Brain pericyte (primary cell): Measurements from ENCODE around the gene PALM.
"Not testable (repeated sequence)": the region's sequence is repeated elsewhere in the genome, so short reads cannot be mapped to it uniquely, and the experiment has no call there.

Experiments
- DNase-seq: peaks from one replicate; pipeline ENCODE4 v3.0.0-alpha.2; 2012; ENCODE audit warnings: low read depth, low spot score

The PALM gene

GRCh38 chr19:732148-733069 is 23.7 kb downstream of the PALM start:
- DNase-seq, result no peak

- DNase-seq, result no peak
Measured at GRCh38 chr19:734716-735115, 26.0 kb downstream of the PALM start.

DNA sequence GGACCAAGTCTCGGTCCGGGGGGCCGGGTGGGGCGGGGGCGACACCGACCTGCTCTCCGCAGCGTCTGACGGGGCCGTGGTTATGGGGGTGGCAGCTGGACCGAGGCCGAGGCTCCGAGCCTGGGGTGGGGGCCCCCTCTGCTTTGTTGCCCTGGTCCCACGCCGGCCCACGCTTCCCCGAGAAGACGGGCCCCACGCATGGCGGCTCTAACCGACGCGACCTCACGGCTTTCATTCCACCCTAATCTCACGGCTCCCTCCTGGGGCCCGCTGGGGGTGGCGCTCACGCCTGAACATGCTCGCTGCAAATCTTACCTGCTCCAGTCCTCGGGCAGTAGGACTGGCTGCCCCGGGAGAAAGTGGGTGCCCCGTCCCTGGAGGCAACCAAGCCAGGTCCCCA is 27.4 kb downstream of the PALM start:
- no peak for DNase-seq

DNA sequence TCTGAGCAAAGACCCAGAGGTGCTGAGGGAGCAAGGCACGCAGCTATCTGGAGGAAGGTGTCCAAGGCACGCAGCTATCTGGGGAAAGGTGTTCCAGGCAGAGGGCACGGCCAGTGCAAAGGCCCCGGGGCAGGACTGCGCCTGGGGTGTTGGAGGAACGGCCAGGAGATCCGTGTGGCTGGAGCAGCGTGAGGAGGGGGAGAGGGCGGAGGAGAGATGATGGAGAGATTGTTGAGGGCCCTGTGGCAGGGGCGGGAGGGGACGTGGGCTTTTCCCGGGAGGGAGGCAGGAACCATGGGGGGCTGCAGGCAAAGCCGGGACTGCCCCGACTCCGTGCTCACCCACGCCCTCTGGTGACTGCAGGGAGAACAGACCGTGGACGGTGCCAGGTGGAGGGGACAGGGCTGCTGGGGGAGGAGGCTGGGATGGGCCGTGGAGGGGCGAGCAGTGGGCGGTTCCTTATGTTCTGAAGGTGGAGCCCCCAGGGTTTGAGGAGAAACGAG is 28.9 kb downstream of the PALM start:
- DNase-seq, result no peak

- no peak for DNase-seq
Measured at GRCh38 chr19:738509-739128, 29.9 kb downstream of the PALM start.

DNA sequence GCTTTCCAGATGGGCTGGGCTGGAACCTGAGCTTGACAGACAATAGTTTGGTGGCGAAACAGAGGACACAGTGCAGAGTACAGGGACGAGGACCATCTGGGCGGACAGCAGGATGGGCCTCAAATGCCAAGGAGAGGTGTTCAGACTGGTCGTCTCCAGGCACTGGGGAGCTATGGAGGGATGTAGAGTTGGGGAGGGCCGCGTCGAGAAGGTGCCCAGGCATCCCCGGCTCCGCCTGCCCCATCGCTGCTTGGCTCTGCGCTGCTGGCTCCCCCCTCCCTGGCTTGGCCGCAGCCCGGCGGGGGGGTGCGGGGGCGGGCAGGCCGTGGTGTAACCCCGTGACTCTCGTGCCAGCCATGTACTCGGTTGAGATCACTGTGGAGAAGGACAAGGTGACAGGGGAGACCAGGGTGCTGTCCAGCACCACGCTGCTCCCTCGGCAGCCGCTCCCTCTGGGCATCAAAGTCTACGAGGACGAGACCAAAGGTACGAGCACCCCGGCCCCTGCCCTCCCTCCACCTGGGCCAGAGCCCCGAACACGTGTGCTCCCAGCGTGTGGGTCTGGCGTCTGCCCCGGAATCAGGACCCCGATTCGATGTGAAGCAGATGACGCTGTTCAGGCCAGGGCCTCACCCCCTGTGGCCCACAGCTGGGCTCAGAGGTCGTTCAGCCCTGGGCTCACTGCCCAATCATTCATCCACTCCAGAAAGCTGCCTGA is 31.4 kb downstream of the PALM start:
- no peak for DNase-seq

DNA sequence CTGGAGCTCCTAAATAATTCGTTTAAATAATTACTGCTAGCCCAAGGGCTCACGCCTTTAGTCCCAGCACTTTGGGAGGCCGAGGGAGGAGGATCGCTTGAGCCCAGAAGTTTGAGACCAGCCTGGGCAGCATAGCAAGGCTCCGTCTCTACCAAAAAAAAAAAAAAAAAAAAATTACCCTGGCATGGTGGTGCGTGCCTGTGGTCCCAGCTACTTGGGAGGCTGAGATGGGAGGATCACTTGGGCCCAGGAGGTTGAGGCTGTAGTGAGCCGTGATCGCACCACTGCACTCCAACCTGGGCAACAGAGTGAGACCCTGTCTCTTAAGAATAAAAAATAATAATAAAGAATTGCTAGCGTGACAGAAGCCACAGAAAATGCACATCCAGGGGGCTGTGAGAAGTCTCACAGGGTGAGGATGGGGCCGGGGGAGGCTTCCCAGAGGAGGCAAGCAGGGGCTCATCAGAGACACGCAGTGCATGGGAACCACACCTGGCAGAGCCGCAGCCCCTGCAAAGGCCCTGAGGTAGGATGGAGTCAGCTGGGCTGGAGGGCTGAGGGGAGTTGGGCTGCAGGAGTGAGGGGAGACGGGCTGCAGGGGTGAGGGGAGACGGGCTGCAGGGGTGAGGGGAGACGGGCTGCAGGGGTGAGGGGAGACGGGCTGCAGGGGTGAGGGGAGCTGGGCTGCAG is 32.2 kb downstream of the PALM start:
- DNase-seq, result not testable (repeated sequence)

DNA sequence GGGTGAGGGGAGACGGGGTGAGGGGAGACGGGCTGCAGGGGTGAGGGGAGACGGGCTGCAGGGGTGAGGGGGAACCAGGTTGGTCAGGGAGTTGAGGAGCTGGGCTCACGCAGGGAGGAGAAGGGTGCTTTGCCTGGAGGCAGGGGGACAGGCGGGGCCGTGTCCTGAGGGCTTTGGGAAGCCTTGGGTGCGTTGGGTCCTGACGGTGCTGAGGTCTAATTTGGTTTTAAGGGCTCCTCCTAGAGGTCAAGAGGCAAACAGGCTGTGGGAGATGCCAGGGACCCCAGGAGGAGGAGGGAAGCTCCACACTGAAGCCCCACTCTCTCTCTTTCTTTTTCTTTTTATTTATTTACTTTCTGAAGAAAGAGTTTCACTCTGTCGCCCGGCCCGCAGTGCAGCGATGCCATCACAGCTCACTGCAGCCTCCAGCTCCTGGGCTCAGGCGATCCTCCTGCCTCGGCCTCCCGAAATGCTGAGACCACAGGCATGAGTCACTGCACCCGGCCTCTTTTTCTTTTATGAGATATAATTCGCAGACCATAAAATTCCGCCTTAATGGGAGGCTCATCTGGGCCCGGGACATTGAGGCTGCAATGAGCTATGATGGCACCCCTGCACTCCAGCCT is 32.9 kb downstream of the PALM start:
- DNase-seq, result no peak

GRCh38 chr19:742540-743075 is 33.9 kb downstream of the PALM start:
- DNase-seq, result no peak

- no peak for DNase-seq
Measured at GRCh38 chr19:743168-743687, 34.5 kb downstream of the PALM start.

DNA sequence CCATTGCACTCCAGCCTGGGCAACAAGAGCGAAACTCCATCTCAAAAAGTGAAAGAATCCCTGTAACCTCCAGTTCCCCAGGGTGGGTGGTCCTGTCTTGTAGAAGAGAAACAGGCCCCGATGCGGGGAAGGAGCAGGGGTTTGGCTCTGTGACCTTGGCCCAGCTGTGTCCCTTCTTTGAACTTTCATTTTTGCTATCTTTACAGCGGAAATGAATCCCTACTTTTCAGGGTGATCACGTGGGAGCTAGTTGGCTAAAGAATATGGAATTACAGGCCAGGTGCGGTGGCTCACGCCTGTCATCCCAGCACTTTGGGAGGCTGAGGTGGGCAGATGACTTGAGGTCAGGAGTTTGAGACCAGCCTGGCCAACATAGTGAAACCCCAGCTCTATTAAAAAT is 36.4 kb downstream of the PALM start:
- not testable (repeated sequence) for DNase-seq

DNA sequence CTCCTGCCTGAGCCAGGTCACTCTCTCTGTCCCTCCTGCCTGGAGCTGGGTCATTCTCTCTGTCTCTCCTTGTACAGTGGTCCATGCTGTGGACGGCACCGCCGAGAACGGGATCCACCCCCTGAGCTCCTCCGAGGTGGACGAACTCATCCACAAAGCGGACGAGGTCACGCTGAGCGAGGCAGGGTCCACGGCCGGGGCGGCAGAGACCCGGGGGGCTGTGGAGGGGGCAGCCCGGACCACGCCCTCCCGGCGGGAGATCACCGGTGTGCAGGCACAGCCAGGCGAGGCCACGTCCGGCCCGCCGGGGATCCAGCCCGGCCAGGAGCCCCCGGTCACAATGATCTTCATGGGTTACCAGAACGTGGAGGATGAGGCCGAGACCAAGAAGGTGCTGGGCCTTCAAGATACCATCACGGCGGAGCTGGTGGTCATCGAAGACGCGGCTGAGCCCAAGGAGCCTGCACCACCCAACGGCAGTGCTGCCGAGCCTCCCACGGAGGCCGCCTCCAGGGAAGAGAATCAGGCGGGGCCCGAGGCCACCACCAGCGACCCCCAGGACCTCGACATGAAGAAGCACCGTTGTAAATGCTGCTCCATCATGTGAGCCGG is 37.6 kb downstream of the PALM start:
- DNase-seq, result no peak

DNA sequence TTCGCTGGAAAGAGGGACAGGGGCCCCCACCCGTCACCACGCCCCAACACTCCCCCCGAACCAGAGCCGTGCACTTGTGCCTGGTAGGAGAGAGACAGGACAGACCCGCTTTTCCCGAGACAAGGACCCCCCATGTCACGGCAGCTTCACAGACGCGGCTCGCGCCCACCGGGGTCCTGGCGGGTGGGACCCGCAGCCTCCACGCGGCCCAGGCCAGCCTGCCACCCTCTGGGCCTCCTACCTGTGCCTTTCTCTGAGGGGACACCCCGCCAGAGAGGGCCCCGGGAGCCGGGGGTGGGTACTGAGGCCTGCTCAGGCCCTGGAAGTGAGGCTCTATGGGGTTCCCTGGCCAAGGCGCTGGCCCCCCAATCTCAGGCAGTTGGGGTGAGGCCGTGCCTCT is 38.2 kb downstream of the PALM start:
- DNase-seq, result no peak

- no peak for DNase-seq
Measured at GRCh38 chr19:747432-748273, 38.9 kb downstream of the PALM start.

DNA sequence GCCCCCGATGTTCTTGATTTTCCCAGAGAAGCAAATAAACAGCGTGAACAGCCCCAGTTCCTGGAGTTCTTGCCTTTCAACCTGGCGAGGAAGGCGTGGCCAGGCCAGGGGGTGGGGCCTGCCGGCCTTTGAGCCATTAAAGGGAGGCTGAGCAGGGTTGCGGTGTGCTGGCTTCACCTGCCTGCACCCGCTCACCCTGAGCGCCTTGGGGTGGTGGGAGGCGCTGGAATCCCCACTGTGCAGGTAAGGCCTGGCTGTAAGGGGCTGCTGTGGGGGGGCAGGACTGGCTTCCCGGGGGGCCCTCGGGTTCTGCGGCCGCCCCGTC is 39.5 kb downstream of the PALM start:
- DNase-seq, result no peak

DNA sequence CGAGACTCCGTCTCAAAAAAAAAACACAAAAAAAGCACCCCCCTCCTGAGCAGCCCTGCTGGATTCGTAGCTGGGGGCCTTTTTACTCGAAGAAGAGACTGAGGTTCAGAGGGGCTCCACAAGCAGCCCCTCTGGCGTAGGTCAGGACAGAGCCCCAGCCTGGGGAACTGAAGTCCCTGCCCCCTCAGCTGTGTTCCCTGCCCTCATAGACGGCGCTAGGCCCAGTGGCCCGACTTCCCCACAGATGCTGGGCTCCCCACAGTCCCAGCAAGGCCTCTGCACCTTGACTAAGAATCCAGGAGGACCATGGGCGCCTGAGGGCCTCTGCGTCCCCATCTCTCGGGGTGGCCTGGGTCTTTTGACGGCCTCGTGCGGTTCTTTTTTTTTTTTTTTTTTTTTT is 41.1 kb downstream of the PALM start:
- no peak for DNase-seq

GRCh38 chr19:750640-751423 is 42.1 kb downstream of the PALM start, which contains the start of gene MISP:
TSS of gene MISP (plus strand) at chr19:751112. CDS start at chr19:756947, 5,835 bp downstream.
- DNase-seq, result no peak

DNA sequence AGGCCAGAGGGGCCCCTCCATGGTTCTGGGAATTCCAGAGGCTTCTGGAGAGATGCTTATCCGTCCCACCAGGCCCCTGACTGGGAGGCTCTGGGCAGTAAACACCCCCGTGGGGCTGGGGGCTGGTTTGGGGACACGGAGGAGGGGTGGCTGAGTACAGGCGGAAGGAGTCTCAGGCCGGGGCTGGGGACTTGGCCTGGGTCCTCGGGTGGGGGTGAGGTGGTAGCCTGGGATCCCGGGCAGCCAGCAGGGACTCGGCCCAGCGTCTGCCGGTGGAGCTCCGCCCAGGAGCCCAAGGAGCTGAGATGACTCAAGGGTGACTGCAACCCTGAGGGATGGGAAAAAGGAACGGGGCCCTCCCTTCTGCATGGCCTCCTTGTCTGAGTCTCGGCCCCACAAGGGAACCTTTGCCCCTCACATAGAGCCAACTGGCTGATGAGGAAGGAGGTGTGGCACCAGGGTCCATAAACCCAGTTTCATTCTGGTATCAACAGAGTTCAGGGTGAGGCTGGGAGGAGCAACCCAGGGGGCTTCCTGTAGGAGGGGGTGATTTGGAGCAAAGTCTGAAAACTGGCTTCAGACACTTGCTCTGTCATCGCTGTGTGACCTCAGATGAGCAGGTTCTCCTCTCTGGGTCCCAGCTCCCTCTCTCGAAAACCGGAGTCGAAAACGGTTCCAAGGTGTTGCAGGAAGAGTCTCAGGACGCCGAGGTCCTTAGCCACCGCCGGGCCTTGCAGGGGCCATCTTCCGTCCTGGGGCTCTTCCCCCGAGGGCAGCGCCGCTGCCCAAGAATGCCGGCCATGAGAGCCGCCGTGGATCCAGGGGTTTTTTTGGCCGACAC is 43.0 kb downstream of the PALM start:
- no peak for DNase-seq
